ENCODE data around the gene GPR34.
"Not testable (repeated sequence)": the region's sequence is repeated elsewhere in the genome, so short reads cannot be mapped to it uniquely, and the experiment has no call there.

GPR34 gene

GRCh38 chrX:41695426-41695825 is 6.7 kb downstream of the GPR34 start:
- DNase-seq, result peak; percentile 28

GRCh38 chrX:41703574-41704029 is 14.8 kb downstream of the GPR34 start:
- DNase-seq, result no peak

GRCh38 chrX:41705042-41705441 is 16.3 kb downstream of the GPR34 start:
- DNase-seq, result no peak

- DNase-seq, result no peak
Measured at GRCh38 chrX:41705680-41706374, 17.1 kb downstream of the GPR34 start.

- no peak for DNase-seq
Measured at GRCh38 chrX:41707218-41707617, 18.4 kb downstream of the GPR34 start.

- no peak for DNase-seq
Measured at GRCh38 chrX:41708486-41708885, 19.7 kb downstream of the GPR34 start.

- DNase-seq, result no peak
Measured at GRCh38 chrX:41711021-41711667, 22.4 kb downstream of the GPR34 start.

- no peak for DNase-seq
Measured at GRCh38 chrX:41716222-41716621, 27.4 kb downstream of the GPR34 start.

GRCh38 chrX:41716767-41717473 is 28.1 kb downstream of the GPR34 start:
- no peak for DNase-seq

- DNase-seq, result no peak
Measured at GRCh38 chrX:41718481-41719235, 29.9 kb downstream of the GPR34 start.

- DNase-seq, result not testable (repeated sequence)
Measured at GRCh38 chrX:41719610-41720009, 30.8 kb downstream of the GPR34 start.

- no peak for DNase-seq
Measured at GRCh38 chrX:41720125-41720779, 31.5 kb downstream of the GPR34 start.

- DNase-seq, result no peak
Measured at GRCh38 chrX:41721590-41721989, 32.8 kb downstream of the GPR34 start.

GRCh38 chrX:41722214-41722613 is 33.4 kb downstream of the GPR34 start:
- DNase-seq, result no peak

- no peak for DNase-seq
Measured at GRCh38 chrX:41722816-41723618, 34.2 kb downstream of the GPR34 start.

- no peak for DNase-seq
Measured at GRCh38 chrX:41723826-41724225, 35.1 kb downstream of the GPR34 start, which contains the start of gene GPR82. Gene GPR82 (plus strand): TSS chrX:41724181. CDS start chrX:41727027, 2,846 bp downstream.

- DNase-seq, result no peak
Measured at GRCh38 chrX:41728125-41728524, 39.4 kb downstream of the GPR34 start.

- no peak for DNase-seq
Measured at GRCh38 chrX:41730081-41730480, 41.3 kb downstream of the GPR34 start.

- no peak for DNase-seq
Measured at GRCh38 chrX:41732260-41732659, 43.5 kb downstream of the GPR34 start.

GRCh38 chrX:41733939-41734338 is 45.2 kb downstream of the GPR34 start:
- no peak for DNase-seq

GRCh38 chrX:41734530-41734929 is 45.8 kb downstream of the GPR34 start:
- peak; percentile 4 for DNase-seq

GRCh38 chrX:41737065-41737464 is 48.3 kb downstream of the GPR34 start:
- no peak for DNase-seq
